ENCODE measurements around the gene PTHLH. TPM values are rescaled to one million over a fixed set of nuclear protein-coding genes. Genes with fewer than 3 reads are reported as not detected.

PTHLH gene
- polyA plus RNA-seq, 1 experiment: 1.9 TPM

DNA sequence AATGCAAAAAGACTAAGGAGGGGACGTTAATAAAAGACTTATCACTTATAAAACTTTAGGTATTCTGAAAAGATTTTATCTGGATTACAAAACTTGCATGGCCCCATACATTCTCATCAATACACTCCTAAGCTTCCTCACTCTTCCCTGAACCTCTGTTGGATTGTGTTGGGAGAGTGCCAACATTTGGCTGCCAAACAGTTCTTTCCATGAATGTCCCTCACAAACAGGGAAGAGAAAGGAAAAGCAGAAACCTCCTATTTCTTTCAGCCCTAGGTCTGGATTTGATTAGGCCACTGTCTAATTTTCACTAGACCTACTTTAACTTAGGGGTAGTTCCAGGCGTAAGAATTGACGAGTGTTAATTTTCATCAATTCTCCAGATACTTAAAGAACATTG is 11.7 kb downstream of the PTHLH start:
- Histone ChIP-seq H3K27ac (ENCODE audit: low read depth, low read length) (no peak overlapping the region), H3K9me3 (ENCODE audit: control insufficient read depth, insufficient read depth, low read length) (no peaks in the 10 kb centered on the region), H3K27me3 (ENCODE audit: control insufficient read depth, insufficient read depth, low read length) (no peaks in the 10 kb centered on the region), H3K4me3 (ENCODE audit: low read depth, low read length) (no peak overlapping the region)
- POLR2A ChIA-PET: no interaction called here
- TF ChIP-seq, protein P1, sequence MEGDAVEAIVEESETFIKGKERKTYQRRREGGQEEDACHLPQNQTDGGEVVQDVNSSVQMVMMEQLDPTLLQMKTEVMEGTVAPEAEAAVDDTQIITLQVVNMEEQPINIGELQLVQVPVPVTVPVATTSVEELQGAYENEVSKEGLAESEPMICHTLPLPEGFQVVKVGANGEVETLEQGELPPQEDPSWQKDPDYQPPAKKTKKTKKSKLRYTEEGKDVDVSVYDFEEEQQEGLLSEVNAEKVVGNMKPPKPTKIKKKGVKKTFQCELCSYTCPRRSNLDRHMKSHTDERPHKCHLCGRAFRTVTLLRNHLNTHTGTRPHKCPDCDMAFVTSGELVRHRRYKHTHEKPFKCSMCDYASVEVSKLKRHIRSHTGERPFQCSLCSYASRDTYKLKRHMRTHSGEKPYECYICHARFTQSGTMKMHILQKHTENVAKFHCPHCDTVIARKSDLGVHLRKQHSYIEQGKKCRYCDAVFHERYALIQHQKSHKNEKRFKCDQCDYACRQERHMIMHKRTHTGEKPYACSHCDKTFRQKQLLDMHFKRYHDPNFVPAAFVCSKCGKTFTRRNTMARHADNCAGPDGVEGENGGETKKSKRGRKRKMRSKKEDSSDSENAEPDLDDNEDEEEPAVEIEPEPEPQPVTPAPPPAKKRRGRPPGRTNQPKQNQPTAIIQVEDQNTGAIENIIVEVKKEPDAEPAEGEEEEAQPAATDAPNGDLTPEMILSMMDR (IDR thresholded peaks at IDR 0.05; ENCODE audit: low read depth, low read length): no peak
- CTCF ChIA-PET: interaction anchor here (0.7 kb wide), 2 partner anchors 20 to 122 kb away, joined by 3 to 5 read pairs; no protein-coding TSS in a partner anchor
- DNase-seq (ENCODE audit: low read depth, low spot score): no peak

DNA sequence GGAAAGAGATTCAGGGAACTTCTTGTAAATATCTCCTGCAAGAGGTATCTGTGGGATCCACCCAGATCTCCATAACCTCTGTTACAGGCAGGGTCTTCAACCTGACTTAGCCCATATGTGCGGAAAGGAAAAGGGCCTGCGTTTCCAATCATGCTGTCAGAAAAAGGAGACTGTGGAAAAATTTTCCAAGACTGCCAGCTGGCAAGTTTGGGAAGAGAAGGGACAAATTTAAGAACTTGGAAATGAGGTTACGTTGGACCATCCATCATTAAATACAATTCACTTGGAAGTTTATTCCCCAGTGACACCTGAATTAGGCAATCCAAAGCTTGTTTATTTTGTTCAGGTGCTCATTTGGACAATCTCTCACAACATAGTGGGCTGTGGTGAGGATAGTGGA is 13.9 kb downstream of the PTHLH start:
- CTCF ChIA-PET: interaction anchor here (1.2 kb wide), 1 partner anchor 18 kb away, joined by 6 read pairs; no protein-coding TSS in a partner anchor
- no peak overlapping the region for H3K27ac ChIP-seq (ENCODE audit: low read depth, low read length)
- H3K27me3 ChIP-seq (ENCODE audit: control insufficient read depth, insufficient read depth, low read length): no peaks in the 10 kb centered on the region
- no peaks in the 10 kb centered on the region for H3K9me3 ChIP-seq (ENCODE audit: control insufficient read depth, insufficient read depth, low read length)
- POLR2A ChIA-PET: no interaction called here
- DNase-seq (ENCODE audit: low read depth, low spot score): no peak
- TF ChIP-seq, protein P1 (IDR thresholded peaks at IDR 0.05; ENCODE audit: low read depth, low read length): no peak
- H3K4me3 ChIP-seq (ENCODE audit: low read depth, low read length): no peak overlapping the region

DNA sequence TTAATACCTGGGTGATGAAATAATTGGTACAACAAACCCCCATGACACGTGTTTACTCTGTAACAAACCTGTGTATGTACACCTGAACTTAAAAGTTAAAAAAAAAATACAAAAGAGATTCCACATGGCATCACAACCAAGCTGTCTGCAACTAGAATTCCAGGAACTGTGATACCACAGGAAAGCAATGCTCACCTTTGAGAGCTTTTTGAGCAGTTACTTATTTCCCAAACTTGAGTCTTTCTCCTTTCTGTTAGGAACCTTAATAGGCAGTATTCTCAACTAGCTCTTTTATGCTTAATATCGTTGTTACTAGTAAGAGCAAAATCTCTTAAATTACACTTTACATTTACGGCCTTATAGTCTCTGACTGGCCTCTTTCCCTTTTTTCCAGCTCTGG is 15.2 kb downstream of the PTHLH start:
- CTCF ChIA-PET: interaction anchor here (0.6 to 1.2 kb wide), 4 partner anchors 17 to 230 kb away, joined by 3 to 8 read pairs (median 4); no protein-coding TSS in a partner anchor
- Histone ChIP-seq H3K27ac (ENCODE audit: low read depth, low read length) (no peak overlapping the region), H3K4me3 (ENCODE audit: low read depth, low read length) (no peak overlapping the region), H3K27me3 (ENCODE audit: control insufficient read depth, insufficient read depth, low read length) (no peaks in the 10 kb centered on the region), H3K9me3 (ENCODE audit: control insufficient read depth, insufficient read depth, low read length) (no peaks in the 10 kb centered on the region)
- no peak for DNase-seq (ENCODE audit: low read depth, low spot score)
- POLR2A ChIA-PET: no interaction called here
- TF ChIP-seq, protein P1 (IDR thresholded peaks at IDR 0.05; ENCODE audit: low read depth, low read length): no peak

DNA sequence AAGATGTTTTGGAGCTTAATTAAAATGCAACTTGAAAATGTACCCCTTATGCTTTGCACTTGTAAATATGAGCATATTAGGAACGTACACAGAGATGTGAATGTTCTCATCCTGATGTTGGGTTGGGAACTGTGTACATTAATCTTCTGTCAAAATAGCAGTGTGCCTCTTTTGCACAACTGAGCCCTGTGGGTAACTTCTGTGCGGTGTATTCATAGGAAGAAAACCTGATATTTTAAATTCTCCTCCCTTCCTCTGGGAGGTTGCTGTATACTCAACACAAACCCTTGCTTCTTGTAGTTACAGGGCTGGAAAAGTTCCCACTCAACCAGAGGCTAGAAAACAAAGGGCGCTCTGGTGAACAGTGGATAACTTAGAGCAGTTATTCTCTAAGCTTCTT is 18.7 kb downstream of the PTHLH start:
- CTCF ChIA-PET: interaction anchor here (3.3 to 4.5 kb wide), 2 partner anchors 13 to 221 kb away, joined by 15 to 31 read pairs; no protein-coding TSS in a partner anchor
- no peaks in the 10 kb centered on the region for H3K9me3 ChIP-seq (ENCODE audit: control insufficient read depth, insufficient read depth, low read length)
- POLR2A ChIA-PET: interaction anchor here (0.6 kb wide), 1 partner anchor 195 kb away, joined by 7 read pairs; no protein-coding TSS in a partner anchor
- no peak overlapping the region for H3K27ac ChIP-seq (ENCODE audit: low read depth, low read length)
- no peaks in the 10 kb centered on the region for H3K27me3 ChIP-seq (ENCODE audit: control insufficient read depth, insufficient read depth, low read length)
- DNase-seq (ENCODE audit: low read depth, low spot score): no peak
- TF ChIP-seq, protein P1 (IDR thresholded peaks at IDR 0.05; ENCODE audit: low read depth, low read length): no peak
- no peak overlapping the region for H3K4me3 ChIP-seq (ENCODE audit: low read depth, low read length)

DNA sequence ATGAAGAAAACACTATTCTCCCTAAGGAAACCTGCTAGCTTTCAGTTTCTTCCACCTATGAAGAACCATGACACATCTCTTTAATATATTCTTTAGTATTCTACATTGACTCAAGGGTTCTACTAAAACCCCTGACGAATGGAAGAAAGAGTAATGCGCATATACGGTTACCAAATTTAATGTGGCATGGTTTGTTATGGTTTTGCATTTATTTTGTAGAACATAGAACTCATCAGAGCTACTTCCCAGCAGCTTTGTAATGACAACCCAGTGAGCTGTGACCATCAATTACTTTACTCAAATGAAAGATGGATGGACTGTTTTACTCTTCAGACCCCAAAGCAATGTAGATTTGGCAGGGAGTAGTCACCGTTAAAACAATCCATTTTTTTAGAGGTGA is 19.2 kb downstream of the PTHLH start:
- POLR2A ChIA-PET: interaction anchor here (0.6 kb wide), 1 partner anchor 195 kb away, joined by 7 read pairs; no protein-coding TSS in a partner anchor
- Histone ChIP-seq H3K9me3 (ENCODE audit: control insufficient read depth, insufficient read depth, low read length) (no peaks in the 10 kb centered on the region), H3K27ac (ENCODE audit: low read depth, low read length) (no peak overlapping the region), H3K27me3 (ENCODE audit: control insufficient read depth, insufficient read depth, low read length) (no peaks in the 10 kb centered on the region), H3K4me3 (ENCODE audit: low read depth, low read length) (no peak overlapping the region)
- DNase-seq (ENCODE audit: low read depth, low spot score): no peak
- TF ChIP-seq, protein P1 (IDR thresholded peaks at IDR 0.05; ENCODE audit: low read depth, low read length): no peak
- CTCF ChIA-PET: interaction anchor here (3.3 to 4.5 kb wide), 2 partner anchors 12 to 220 kb away, joined by 15 to 31 read pairs; no protein-coding TSS in a partner anchor
